ENCODE measurements around the gene PSMB5. TPM values are rescaled to one million over a fixed set of nuclear protein-coding genes. Genes with fewer than 3 reads are reported as not detected.

PSMB5 gene
- total and polyA plus RNA-seq, 2 of the 13 experiments (the other 11 are each of a cell fraction or from before 2014, with no cell fraction given), result 705 to 871 TPM

- Histone ChIP-seq H4K20me1 (ENCODE audit: insufficient read depth, low read length) (0 out of 2 replicates have a peak, but pooled peaks cover 6% of the 10 kb centered on the region), H3K36me3 (replicated peaks in 1 of 2; ENCODE audit: control insufficient read depth in 1 of 2, insufficient read depth in 2 of 2, low read length in 2 of 2) (peaks cover 36 to 66% of the 10 kb centered on the region in 2 experiments), H2AFZ (ENCODE audit: low read length) (no peak overlapping the region), H3K27me3 (ENCODE audit: control insufficient read depth in 1 of 2, insufficient read depth in 2 of 2, low read length in 2 of 2) (no peaks in the 10 kb centered on the region), H3K4me3 (replicated peaks in 1 of 3; ENCODE audit: insufficient read depth in 1 of 3, low read depth in 2 of 3, low read length in 3 of 3) (no peak overlapping the region), H3K27ac (ENCODE audit: extremely low read length, insufficient read depth, low read length) (no peak overlapping the region), H3K79me2 (ENCODE audit: insufficient read depth, low read length) (peaks cover 39% of the 10 kb centered on the region), H3K9ac (ENCODE audit: insufficient read depth, low read depth, low read length) (no peak overlapping the region), H3K9me3 (ENCODE audit: low read length) (no peaks in the 10 kb centered on the region), H3K4me2 (ENCODE audit: low read depth, low read length) (no peak overlapping the region), H3K4me1 (ENCODE audit: insufficient read depth, low read length) (peaks cover 57% of the 10 kb centered on the region)
- intact Hi-C loops (cut with micrococcal nuclease; ENCODE audit: unreplicated experiment), result no loop called here
- ChIA-PET POLR2A (interaction anchor here (1.0 to 15.1 kb wide), 8 partner anchors 11 to 99 kb away, joined by 3 to 203 read pairs (median 4); partner anchors contain the start of genes ACIN1, AJUBA, C14orf119 and PRMT5), CTCF (ENCODE audit: low intra/inter-chr PET ratio, low total read pairs) (no interaction called here)
- ATAC-seq (no peak), FAIRE-seq (no peak), DNase-seq (ENCODE audit: low spot score) (no peak)
- in situ Hi-C loops (cut with HindIII; ENCODE audit: extremely low pct_ligation_motif_present, low pct_unique_long_range_greater_than_20kb), result no loop called here
- TSS peak; percentile 6 for BruUV-seq (replicated peaks)
- 98% methylated on average over 2 of the region's 2 CpGs for WGBS (ENCODE audit: low lambda C conversion rate)
- no peak for TF ChIP-seq PHF5A (CRISPR knock-in tag; IDR thresholded peaks at IDR 0.05; ENCODE audit: low read depth, unreplicated experiment)
- peak; percentile 72 for TF ChIP-seq RBFOX2 (IDR thresholded peaks at IDR 0.05; ENCODE audit: low read depth, low read length)
- TF ChIP-seq REL (CRISPR knock-in tag; conservative IDR thresholded peaks at IDR 0.05), result no peak
- TF ChIP-seq ZNF326 (CRISPR knock-in tag; IDR thresholded peaks at IDR 0.05; ENCODE audit: borderline replicate concordance), result no peak
- no peak for TF ChIP-seq ZNF619 (CRISPR knock-in tag; IDR thresholded peaks at IDR 0.05)
- TF ChIP-seq MLLT10 (CRISPR knock-in tag; IDR thresholded peaks at IDR 0.05), result no peak
- no peak for TF ChIP-seq PAXIP1 (CRISPR knock-in tag; conservative IDR thresholded peaks at IDR 0.05)
- no peak for TF ChIP-seq HMG20A (CRISPR knock-in tag; IDR thresholded peaks at IDR 0.05; ENCODE audit: borderline replicate concordance)
- no peak for TF ChIP-seq MNT (IDR thresholded peaks at IDR 0.05)
- TF ChIP-seq ATF6 (CRISPR knock-in tag; conservative IDR thresholded peaks at IDR 0.05), result no peak
- TF ChIP-seq GMEB1 (CRISPR knock-in tag; IDR thresholded peaks at IDR 0.05; ENCODE audit: borderline replicate concordance), result no peak
- TF ChIP-seq ETS1 (CRISPR knock-in tag; IDR thresholded peaks at IDR 0.05), result no peak
- TF ChIP-seq NCOA1 (CRISPR knock-in tag; IDR thresholded peaks at IDR 0.05), result no peak
- TF ChIP-seq TMF1 (CRISPR knock-in tag; IDR thresholded peaks at IDR 0.05; ENCODE audit: low read depth), result no peak
- TF ChIP-seq GTF3A (CRISPR knock-in tag; conservative IDR thresholded peaks at IDR 0.05), result no peak
- TF ChIP-seq PHB2 (IDR thresholded peaks at IDR 0.05; ENCODE audit: partially characterized antibody), result no peak
Measured at GRCh38 chr14:23028799-23029198, 5.9 kb downstream of the PSMB5 start.
